Naive thymus-derived CD4-positive, alpha-beta T cell (primary cell): Measurements from ENCODE around the gene MRPS34. TPM values are rescaled to one million over a fixed set of nuclear protein-coding genes. Genes with fewer than 3 reads are reported as not detected.
A peak's percentile ranks its signal among the peaks of the same experiment; 100 is the strongest.

Source experiments
- ATAC-seq: fragments of 150-1000 bp; cut with Tn5 transposase; 2 replicates; pipeline ENCODE4 v1.10.0; 2021; ENCODE audit warnings: mild to moderate bottlenecking, moderate library complexity
- CTCF ChIA-PET: fragments of 350-600 bp; sonication (Branson Sonifier 250); formaldehyde crosslinking; loops from one replicate; lab custom pipeline; 2021; ENCODE audit warnings: antibody characterized with exemption; lab: Charles Lee
- POLR2A ChIA-PET: fragments of 350-600 bp; sonication (Branson Sonifier 250); formaldehyde crosslinking; loops from one replicate; lab custom pipeline; 2021; ENCODE audit warnings: antibody characterized with exemption, inconsistent platforms; lab: Charles Lee
- DNase-seq, 9 donors: peaks; one replicate each; pipeline versions ENCODE4 v3.0.0 to v3.0.0-alpha.2; 2020 to 2022; ENCODE audit warnings: mixed read lengths in 1 of 9
- H3K27ac ChIP-seq: one replicate; pipeline ENCODE4 v1.7.0; 2013; ENCODE audit warnings: mild to moderate bottlenecking, low read depth, low read length, moderate library complexity
- H3K27me3 ChIP-seq, 2 donors: one replicate each; pipeline ENCODE4 v1.7.0; 2013; ENCODE audit warnings: low read length in 2 of 2, mild to moderate bottlenecking in 2 of 2, moderate library complexity in 2 of 2; ENCODE audit not compliant: control insufficient read depth in 2 of 2, insufficient read depth in 2 of 2
- H3K36me3 ChIP-seq, 3 experiments: 1 replicate in 2 of 3; 2 replicates in 1 of 3; pipeline ENCODE4 v1.7.0; 2013; ENCODE audit warnings: low read length in 3 of 3, mild to moderate bottlenecking in 3 of 3, moderate library complexity in 1 of 3; ENCODE audit not compliant: insufficient read depth in 3 of 3, control insufficient read depth in 2 of 3
- H3K4me1 ChIP-seq, 2 donors: one replicate each; pipeline ENCODE4 v1.7.0; 2013; ENCODE audit warnings: low read length in 2 of 2, mild to moderate bottlenecking in 2 of 2, moderate library complexity in 1 of 2; ENCODE audit not compliant: control insufficient read depth in 2 of 2, insufficient read depth in 2 of 2
- H3K4me3 ChIP-seq: 2 replicates; pipeline ENCODE4 v1.7.0; 2013; ENCODE audit warnings: mild to moderate bottlenecking, low read length
- H3K9me3 ChIP-seq, 3 experiments: 1 replicate in 2 of 3; 2 replicates in 1 of 3; pipeline ENCODE4 v1.7.0; 2013; ENCODE audit warnings: low read length in 3 of 3; ENCODE audit not compliant: control insufficient read depth in 2 of 3
- H3K27ac Mint-ChIP-seq, 9 donors: one replicate each; pipeline ENCODE4 v1.8.0; 2020 to 2022; ENCODE audit warnings: mixed read lengths in 9 of 9, mild to moderate bottlenecking in 8 of 9, moderate library complexity in 5 of 9, inconsistent platforms in 2 of 9
- H3K27me3 Mint-ChIP-seq, 5 donors: one replicate each; pipeline ENCODE4 v1.8.0; 2021 to 2022; ENCODE audit warnings: mixed read lengths in 5 of 5, mild to moderate bottlenecking in 1 of 5
- H3K36me3 Mint-ChIP-seq, 5 donors: one replicate each; pipeline ENCODE4 v1.8.0; 2020 to 2022; ENCODE audit warnings: mixed read lengths in 5 of 5, mild to moderate bottlenecking in 3 of 5, inconsistent platforms in 1 of 5
- H3K4me1 Mint-ChIP-seq, 7 donors: one replicate each; pipeline ENCODE4 v1.8.0; 2020 to 2022; ENCODE audit warnings: mixed read lengths in 7 of 7, mild to moderate bottlenecking in 3 of 7, inconsistent platforms in 1 of 7
- H3K4me3 Mint-ChIP-seq, 10 donors: one replicate each; pipeline ENCODE4 v1.8.0; 2020 to 2022; ENCODE audit warnings: mild to moderate bottlenecking in 10 of 10, mixed read lengths in 10 of 10, moderate library complexity in 6 of 10, inconsistent platforms in 2 of 10
- H3K9me3 Mint-ChIP-seq, 11 donors: one replicate each; pipeline ENCODE4 v1.8.0; 2020 to 2022; ENCODE audit warnings: mixed read lengths in 11 of 11, mild to moderate bottlenecking in 4 of 11, inconsistent platforms in 1 of 11, moderate library complexity in 1 of 11
- intact Hi-C, 2 donors: fragments of 100-400 bp; cut with micrococcal nuclease; formaldehyde crosslinking; loops; one replicate each; pipeline ENCODE4 v1.15.1; 2023
- polyA plus RNA-seq, 2 donors: library from polyadenylated mRNA; unstranded; fragments of 300-500 nt; fragmentation: Illumina TruSeq; gene quantifications; one replicate each; pipeline ENCODE4 v1.2.3, GENCODE V29; 2021
- total RNA-seq, 6 experiments: library from RNA in 5 of 6; stranded (reverse) in 5 of 6; gene quantifications; 1 replicate in 5 of 6; 2 replicates in 1 of 6; pipeline ENCODE4 v1.2.3 and lab custom pipeline; 2021 to 2026

MRPS34 gene
- total and polyA plus RNA-seq, 7 experiments from 2014 or later, result 41.6 to 162 (median 60.9) TPM

DNA sequence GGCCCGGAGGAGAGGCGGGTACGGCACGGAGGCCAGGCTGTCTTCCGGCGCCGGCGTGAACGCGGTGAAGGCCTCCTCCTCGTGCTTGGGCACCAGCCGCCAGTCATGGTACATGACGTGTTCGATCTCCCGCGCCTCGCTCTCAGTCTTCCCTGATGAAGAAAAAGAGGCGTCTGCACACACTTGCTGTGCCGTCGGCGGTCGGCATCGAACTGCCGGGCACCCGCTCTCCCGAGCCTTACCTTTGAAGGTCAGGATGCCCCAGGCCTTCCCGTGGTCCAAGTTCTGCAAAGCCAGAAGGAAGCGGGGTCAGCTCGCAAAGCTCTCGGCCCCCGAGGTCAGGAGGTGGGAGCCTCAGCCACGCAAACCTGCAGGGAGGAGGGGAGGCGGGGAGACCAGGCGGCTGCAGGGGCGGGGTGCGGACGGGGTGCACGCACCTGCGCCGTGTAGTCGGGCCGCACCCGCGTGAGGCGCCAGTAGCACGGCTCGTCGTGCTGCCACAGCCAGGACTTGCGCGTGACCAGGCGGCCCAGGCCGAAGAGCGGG is 499 bp downstream of the MRPS34 start, which contains the start of gene EME2:
Gene EME2 (plus strand): TSS at position 449 of the 546 bp plus-strand sequence. CDS start 418 bp downstream, outside the sequence.
- Histone ChIP-seq H3K27me3 (no peaks in the 10 kb centered on the region), H3K27ac (peak within 1 kb of the TSS; percentile 85), H3K36me3 (peaks cover 0 to 46% (median 0%) of the 10 kb centered on the region in 3 experiments), H3K9me3 (no peaks in the 10 kb centered on the region), H3K4me1 (peaks cover 13 to 26% of the 10 kb centered on the region in 2 donors), H3K4me3 (peak within 1 kb of the TSS; percentile 70)
- CTCF ChIA-PET, result interaction anchor here (0.7 to 3.3 kb wide), 2 partner anchors 9 to 10 kb away, joined by 4 to 13 read pairs; partner anchors contain the start of genes NUBP2 and SPSB3
- peak within 1 kb of the TSS; percentile 86 to 98 (median 95) for H3K27ac Mint-ChIP-seq
- peaks cover 0 to 3% (median 0%) of the 10 kb centered on the region in 11 donors for H3K9me3 Mint-ChIP-seq
- peak; percentile 38 for ATAC-seq
- peaks cover 0 to 2% (median 0%) of the 10 kb centered on the region in 5 donors for H3K27me3 Mint-ChIP-seq
- intact Hi-C loops, result loop anchor here (2.0 to 10.0 kb wide), 6 partner anchors 66 to 495 kb away; partner anchors contain the start of genes CRAMP1 (in 2 of the 2), IFT140 (in 2 of the 2), MAPK8IP3 (in 2 of the 2) and CLCN7 (in 1 of the 2)
- peaks cover 8 to 23% (median 13%) of the 10 kb centered on the region in 7 donors for H3K4me1 Mint-ChIP-seq
- POLR2A ChIA-PET, result interaction anchor here (1.0 to 7.9 kb wide), 9 partner anchors 9 to 251 kb away, joined by 3 to 93 read pairs (median 4); partner anchors contain the start of genes FAHD1, HAGH, JPT2 and MAPK8IP3
- peak in 8 of 9 donors; percentile 42 to 61 (median 55) for DNase-seq
- H3K4me3 Mint-ChIP-seq, result peak within 1 kb of the TSS; percentile 91 to 99 (median 98)
- H3K36me3 Mint-ChIP-seq, result peaks cover 0 to 9% (median 0%) of the 10 kb centered on the region in 5 donors

DNA sequence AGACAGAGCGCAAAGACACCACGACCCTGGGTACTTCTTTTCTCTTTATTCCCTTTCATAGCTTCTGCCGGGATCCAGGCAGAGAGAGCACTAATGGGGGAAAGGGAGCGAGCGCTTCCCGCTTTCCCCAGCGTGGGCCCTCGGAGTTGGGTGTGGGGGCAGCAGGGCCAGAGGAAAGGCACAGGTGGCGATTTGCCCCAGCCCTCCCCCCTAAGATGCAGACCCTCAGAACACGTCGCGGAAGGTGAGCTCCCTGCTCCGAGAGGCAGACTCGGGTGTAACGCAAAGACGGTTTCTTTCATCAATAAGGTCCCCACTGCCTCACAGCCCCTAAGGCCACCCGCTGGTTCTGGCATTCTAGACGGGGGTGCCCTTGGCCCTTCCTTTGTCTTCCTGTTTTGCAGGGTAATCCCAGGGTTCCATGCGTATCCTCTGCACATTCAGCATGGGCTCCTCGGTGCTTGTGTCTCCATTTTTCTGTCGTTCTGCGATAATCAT is 1.0 kb downstream of the MRPS34 start:
- H3K27ac ChIP-seq, result peak overlapping the region; percentile 85
- H3K4me1 ChIP-seq, result peaks cover 13 to 26% of the 10 kb centered on the region in 2 donors
- peak overlapping the region; percentile 86 to 98 (median 95) for H3K27ac Mint-ChIP-seq
- H3K27me3 Mint-ChIP-seq, result peaks cover 0 to 2% (median 0%) of the 10 kb centered on the region in 5 donors
- H3K9me3 ChIP-seq, result no peaks in the 10 kb centered on the region
- ChIA-PET CTCF (interaction anchor here (3.3 kb wide), 1 partner anchor 11 kb away, joined by 13 read pairs; the partner anchor contains the start of genes NUBP2 and SPSB3), POLR2A (interaction anchor here (1.2 to 7.9 kb wide), 6 partner anchors 9 to 66 kb away, joined by 3 to 93 read pairs (median 8); partner anchors contain the start of genes FAHD1, HAGH, MAPK8IP3 and NUBP2)
- peaks cover 0 to 46% (median 0%) of the 10 kb centered on the region in 3 experiments for H3K36me3 ChIP-seq
- H3K27me3 ChIP-seq, result no peaks in the 10 kb centered on the region
- peak overlapping the region; percentile 70 for H3K4me3 ChIP-seq
- peaks cover 8 to 23% (median 13%) of the 10 kb centered on the region in 7 donors for H3K4me1 Mint-ChIP-seq
- H3K9me3 Mint-ChIP-seq, result peaks cover 0 to 3% (median 0%) of the 10 kb centered on the region in 11 donors
- intact Hi-C loops, result loop anchor here (2.0 to 10.0 kb wide), 7 partner anchors 65 to 495 kb away; partner anchors contain the start of genes CRAMP1 (in 2 of the 2), IFT140 (in 2 of the 2), MAPK8IP3 (in 2 of the 2) and CLCN7 (in 1 of the 2)
- peak overlapping the region; percentile 91 to 99 (median 98) for H3K4me3 Mint-ChIP-seq
- DNase-seq, result peak in 2 of 9 donors; percentile 28 to 38
- H3K36me3 Mint-ChIP-seq, result peaks cover 0 to 9% (median 0%) of the 10 kb centered on the region in 5 donors
- ATAC-seq, result no peak

DNA sequence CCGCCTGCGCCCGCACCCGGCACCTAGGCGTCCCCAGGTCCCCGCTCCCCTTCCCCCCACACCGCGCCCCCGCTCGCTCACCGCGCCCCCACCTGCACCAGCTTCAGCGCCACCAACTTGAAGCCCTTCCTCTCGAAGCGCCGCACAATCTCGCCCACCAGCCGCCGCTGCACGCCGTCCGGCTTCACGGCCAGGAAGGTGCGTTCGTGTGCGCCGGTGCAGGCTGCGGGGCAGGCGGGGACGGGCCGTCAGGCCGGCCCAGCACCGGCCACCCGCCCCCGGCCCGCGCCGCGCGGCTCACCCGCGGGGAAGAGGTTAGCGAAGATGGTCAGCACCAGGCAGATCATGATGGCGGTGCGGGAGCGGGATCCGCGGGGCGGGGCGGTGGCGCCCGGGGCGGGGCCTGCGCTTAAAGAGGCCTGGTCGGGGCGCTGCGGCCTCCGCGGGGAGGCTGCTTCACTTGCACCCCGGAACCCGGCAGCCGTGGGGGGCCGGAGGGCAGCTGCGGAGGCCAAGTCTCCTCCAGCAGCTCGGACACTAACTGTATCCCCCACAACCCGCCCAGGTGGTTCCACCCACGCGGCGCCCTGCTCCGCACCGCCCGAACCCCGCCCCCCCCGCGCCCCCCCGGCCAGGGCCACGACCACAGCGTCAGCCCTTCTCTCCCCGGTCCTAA is 1.6 kb downstream of the MRPS34 start, which contains the start of gene NME3:
Gene NME3 (minus strand): TSS at position 356 of the 676 bp plus-strand sequence. CDS start 9 bp downstream, at position 347.
- ATAC-seq (peak; percentile 66), DNase-seq (peak; percentile 54 to 87 (median 67))
- POLR2A ChIA-PET, result interaction anchor here (1.3 to 7.9 kb wide), 5 partner anchors 9 to 65 kb away, joined by 3 to 93 read pairs (median 11); partner anchors contain the start of genes FAHD1, HAGH, MAPK8IP3 and NUBP2
- Mint-ChIP-seq H3K4me3 (peak within 1 kb of the TSS; percentile 91 to 99 (median 98)), H3K36me3 (peaks cover 0 to 9% (median 0%) of the 10 kb centered on the region in 5 donors), H3K27me3 (peaks cover 0 to 2% (median 0%) of the 10 kb centered on the region in 5 donors), H3K27ac (peak within 1 kb of the TSS; percentile 86 to 98 (median 95)), H3K9me3 (peaks cover 0 to 3% (median 0%) of the 10 kb centered on the region in 11 donors), H3K4me1 (peaks cover 8 to 23% (median 13%) of the 10 kb centered on the region in 7 donors)
- Histone ChIP-seq H3K27ac (peak within 1 kb of the TSS; percentile 85), H3K36me3 (peaks cover 0 to 46% (median 0%) of the 10 kb centered on the region in 3 experiments), H3K27me3 (no peaks in the 10 kb centered on the region), H3K4me1 (peaks cover 13 to 26% of the 10 kb centered on the region in 2 donors), H3K4me3 (peak within 1 kb of the TSS; percentile 70), H3K9me3 (no peaks in the 10 kb centered on the region)
- CTCF ChIA-PET, result interaction anchor here (3.3 kb wide), 1 partner anchor 11 kb away, joined by 13 read pairs; the partner anchor contains the start of genes NUBP2 and SPSB3
- intact Hi-C loops, result loop anchor here (2.0 to 10.0 kb wide), 4 partner anchors 239 to 496 kb away; partner anchors contain the start of genes RNPS1 (in 1 of the 2), TMEM204 (in 1 of the 2) and UBE2I (in 1 of the 2)

DNA sequence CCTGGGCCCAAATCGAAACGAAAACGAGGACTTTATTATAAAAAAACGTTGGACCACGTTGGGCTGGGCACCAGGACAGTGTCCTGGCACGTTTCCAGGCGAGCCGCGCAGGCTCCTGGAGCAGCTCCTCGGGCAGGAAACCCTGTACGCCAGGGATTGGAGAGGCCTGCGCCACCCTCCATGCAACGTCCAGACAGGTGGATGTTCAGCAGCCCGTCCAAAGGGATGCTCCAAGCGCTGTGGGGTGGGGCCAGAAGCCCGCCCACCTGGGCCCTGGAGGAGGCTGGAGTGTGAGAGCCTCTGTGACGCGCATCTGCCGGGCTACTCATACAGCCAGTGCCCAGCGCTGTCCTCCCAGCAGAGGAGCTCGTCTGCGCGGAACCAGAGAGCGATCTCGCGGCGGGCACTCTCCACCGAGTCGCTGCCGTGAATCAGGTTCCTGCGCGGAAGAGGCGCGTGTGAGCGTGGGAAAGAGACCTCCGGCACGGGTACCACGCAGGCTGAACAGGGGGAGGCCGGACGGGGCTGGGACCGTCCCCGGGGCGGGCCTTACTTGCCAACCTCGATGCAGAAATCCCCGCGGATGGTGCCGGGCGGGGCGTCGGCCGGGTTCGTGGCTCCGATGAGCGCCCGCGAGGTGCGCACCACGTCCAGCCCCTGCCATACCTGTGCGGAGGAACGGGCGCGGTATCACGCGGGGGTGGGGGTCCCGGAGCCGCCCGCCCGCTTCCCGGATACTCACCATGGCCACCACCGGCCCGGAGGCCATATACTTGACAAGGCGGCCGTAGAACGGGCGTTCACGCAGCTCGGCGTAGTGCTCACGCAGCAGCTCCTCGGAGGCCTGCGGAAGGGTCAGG is 2.4 kb downstream of the MRPS34 start:
- H3K36me3 Mint-ChIP-seq, result peaks cover 0 to 9% (median 0%) of the 10 kb centered on the region in 5 donors
- peaks cover 13 to 26% of the 10 kb centered on the region in 2 donors for H3K4me1 ChIP-seq
- intact Hi-C loops, result loop anchor here (2.0 to 10.0 kb wide), 4 partner anchors 238 to 497 kb away; partner anchors contain the start of genes RNPS1 (in 1 of the 2), TMEM204 (in 1 of the 2) and UBE2I (in 1 of the 2)
- H3K9me3 Mint-ChIP-seq, result peaks cover 0 to 3% (median 0%) of the 10 kb centered on the region in 11 donors
- peaks cover 0 to 46% (median 0%) of the 10 kb centered on the region in 3 experiments for H3K36me3 ChIP-seq
- ChIA-PET CTCF (interaction anchor here (0.7 to 3.3 kb wide), 3 partner anchors 12 to 70 kb away, joined by 3 to 13 read pairs (median 3); partner anchors contain the start of genes NUBP2 and SPSB3), POLR2A (interaction anchor here (1.3 to 7.9 kb wide), 3 partner anchors 8 to 65 kb away, joined by 3 to 93 read pairs (median 14); partner anchors contain the start of genes MAPK8IP3, NUBP2 and SPSB3)
- peaks cover 0 to 2% (median 0%) of the 10 kb centered on the region in 5 donors for H3K27me3 Mint-ChIP-seq
- no peaks in the 10 kb centered on the region for H3K9me3 ChIP-seq
- H3K4me1 Mint-ChIP-seq, result peaks cover 8 to 23% (median 13%) of the 10 kb centered on the region in 7 donors
- peak in 6 of 9 donors; percentile 28 to 59 (median 36) for DNase-seq
- ATAC-seq, result peak; percentile 31
- peak overlapping the region; percentile 70 for H3K4me3 ChIP-seq
- H3K27ac ChIP-seq, result peak overlapping the region; percentile 85
- H3K27me3 ChIP-seq, result no peaks in the 10 kb centered on the region
- H3K4me3 Mint-ChIP-seq, result peak overlapping the region; percentile 73 to 98 (median 82)
- H3K27ac Mint-ChIP-seq, result peak overlapping the region in 7 of 9 donors; percentile 21 to 83 (median 70)
